ENCODE measurements around the gene OTOG. TPM values are rescaled to one million over a fixed set of nuclear protein-coding genes. Genes with fewer than 3 reads are reported as not detected.

Gene OTOG
- total and polyA plus RNA-seq, 2 of the 8 experiments (the other 6 are each of a cell fraction or from before 2014, with no cell fraction given): 0.41 to 1.5 TPM

DNA sequence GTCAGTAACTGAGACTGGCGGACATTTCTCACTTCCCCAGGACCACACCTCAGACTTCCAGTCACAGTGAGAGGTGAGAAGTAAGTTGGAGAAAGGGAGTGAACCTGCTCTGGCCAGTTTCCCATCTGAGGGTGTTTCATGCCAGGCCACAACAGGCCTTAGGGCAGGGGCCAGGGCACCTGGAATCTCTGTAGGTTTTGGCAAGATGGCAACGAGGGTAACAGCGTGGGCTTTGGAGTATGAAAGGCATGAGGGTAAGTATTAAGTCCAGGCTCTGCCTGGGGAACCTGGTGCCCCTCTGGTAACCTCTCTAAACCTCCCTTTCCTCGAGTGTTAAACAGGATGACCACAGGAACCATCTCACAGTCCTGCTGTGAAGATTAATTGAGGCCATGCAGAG is 41.9 kb upstream of the OTOG start:
- H3K4me1 ChIP-seq (replicated peaks in 1 of 4; ENCODE audit: control insufficient read depth in 3 of 4, insufficient read depth in 4 of 4, low read length in 3 of 4): no peaks in the 10 kb centered on the region; a peak in 1 of 7 replicates
- FAIRE-seq (no peak), DNase-seq (ENCODE audit: low read depth in 1 of 2, low spot score in 2 of 2) (no peak)
- H2BK5ac ChIP-seq (ENCODE audit: low read depth, low read length): no peak overlapping the region
- H3K27ac ChIP-seq (ENCODE audit: low read depth, low read length): no peak overlapping the region
- no peak overlapping the region for H3K4me2 ChIP-seq (ENCODE audit: insufficient read depth in 1 of 2, low read depth in 2 of 2, low read length in 2 of 2)
- no peak overlapping the region for H2AFZ ChIP-seq (ENCODE audit: low read length)
- H4K91ac ChIP-seq (replicated peaks; ENCODE audit: insufficient read length, low read length): no peak overlapping the region
- no peak overlapping the region for H3K4ac ChIP-seq (replicated peaks; ENCODE audit: insufficient read length, low read depth, low read length)
- H2BK12ac ChIP-seq (ENCODE audit: low read depth, low read length): no peak overlapping the region
- no peak overlapping the region for H4K8ac ChIP-seq (ENCODE audit: extremely low read depth, insufficient read depth, low read length)
- no peaks in the 10 kb centered on the region for H3K79me1 ChIP-seq (ENCODE audit: low read depth, low read length)
- H2BK20ac ChIP-seq (ENCODE audit: low read length): no peak overlapping the region
- no peak overlapping the region for H2BK120ac ChIP-seq (replicated peaks; ENCODE audit: low read depth, low read length)
- H3K56ac ChIP-seq (replicated peaks; ENCODE audit: insufficient read length, low read depth, low read length): no peak overlapping the region
- H4K20me1 ChIP-seq (replicated peaks in 1 of 2; ENCODE audit: control insufficient read depth in 1 of 2, insufficient read depth in 2 of 2, low read length in 2 of 2): no peaks in the 10 kb centered on the region
- H2AK5ac ChIP-seq (ENCODE audit: low read depth, low read length): no peak overlapping the region
- H3K23ac ChIP-seq (ENCODE audit: insufficient read length): no peak overlapping the region
- no peak overlapping the region for H4K5ac ChIP-seq (ENCODE audit: insufficient read length, low read depth, low read length)
- no peak overlapping the region for H3K9ac ChIP-seq (replicated peaks in 1 of 4; ENCODE audit: extremely low read depth in 1 of 4, low read depth in 3 of 4, low read length in 3 of 4)
- no peak overlapping the region for H3K18ac ChIP-seq (ENCODE audit: extremely low read depth, low read length)
- H3K4me3 ChIP-seq (ENCODE audit: extremely low read depth in 1 of 4, insufficient read depth in 2 of 4, low read depth in 3 of 4, low read length in 4 of 4): no peak overlapping the region
- 84% methylated on average over 4 of the region's 4 CpGs; no CpG with 5 or more reads in 1 of the 2 experiments for whole genome bisulfite sequencing, 2 experiments (ENCODE audit: extremely low coverage in 1 of 2, insufficient coverage in 1 of 2, insufficient read length in 1 of 2, insufficient replicate concordance in 2 of 2, low coverage in 1 of 2, low lambda C conversion rate in 2 of 2, missing lambda C conversion rate in 1 of 2)
- no peaks in the 10 kb centered on the region for H3K9me3 ChIP-seq (ENCODE audit: insufficient read depth in 2 of 2, low read depth in 1 of 2, low read length in 1 of 2)
- no peaks in the 10 kb centered on the region for H3K36me3 ChIP-seq (ENCODE audit: control insufficient read depth in 2 of 4, insufficient read depth in 4 of 4, low read length in 3 of 4)
- ChIA-PET POLR2A (ENCODE audit: partially characterized antibody) (interaction anchor here (0.6 kb wide), 1 partner anchor 9 kb away, joined by 4 read pairs; no protein-coding TSS in a partner anchor), CTCF (ENCODE audit: partially characterized antibody) (interaction anchor here (0.6 to 44.8 kb wide), 21 partner anchors 9 to 397 kb away, joined by 3 to 1414 read pairs (median 8); partner anchors contain the start of genes KCNJ11 and OTOG)
- H2BK15ac ChIP-seq (ENCODE audit: low read length): no peak overlapping the region
- H3K14ac ChIP-seq (ENCODE audit: insufficient read length): no peak overlapping the region
- H3K23me2 ChIP-seq (ENCODE audit: low read depth, low read length): no peaks in the 10 kb centered on the region
- H3K79me2 ChIP-seq (ENCODE audit: control insufficient read depth in 1 of 2, insufficient read depth in 2 of 2, low read length in 2 of 2): no peaks in the 10 kb centered on the region
- H3K27me3 ChIP-seq (replicated peaks in 1 of 4; ENCODE audit: control insufficient read depth in 3 of 4, extremely low read depth in 1 of 4, insufficient read depth in 3 of 4, low read length in 3 of 4): peaks cover 0 to 2% (median 0%) of the 10 kb centered on the region in 4 experiments; a peak in 1 of 7 replicates
- TF ChIP-seq RXRA (IDR thresholded peaks at IDR 0.05; ENCODE audit: insufficient read depth, low read depth, low read length): no peak
- TF ChIP-seq TAF1 (IDR thresholded peaks at IDR 0.05; ENCODE audit: low read depth, low read length): no peak
- no peak for TF ChIP-seq SP4 (IDR thresholded peaks at IDR 0.05; ENCODE audit: low read length)
- no peak for TF ChIP-seq EGR1 (IDR thresholded peaks at IDR 0.05; ENCODE audit: borderline replicate concordance, low read depth, low read length)
